Glomerular endothelial cell (primary cell): ENCODE results near the gene PFKP. TPM values are rescaled to one million over a fixed set of nuclear protein-coding genes. Genes with fewer than 3 reads are reported as not detected.

Experiments used
- DNase-seq: peaks from one replicate; pipeline ENCODE4 v3.0.0-alpha.2; 2011; ENCODE audit warnings: low read depth, low spot score; ENCODE audit errors: extremely low read depth
- total RNA-seq: library from RNA; depleted of rRNA; stranded (reverse); fragments of >200 nt; gene quantifications from 2 replicates; pipeline ENCODE4 v1.2.3, GENCODE V29; 2015

The PFKP gene
- total RNA-seq, result 273 and 280 TPM in 2 replicates

DNA sequence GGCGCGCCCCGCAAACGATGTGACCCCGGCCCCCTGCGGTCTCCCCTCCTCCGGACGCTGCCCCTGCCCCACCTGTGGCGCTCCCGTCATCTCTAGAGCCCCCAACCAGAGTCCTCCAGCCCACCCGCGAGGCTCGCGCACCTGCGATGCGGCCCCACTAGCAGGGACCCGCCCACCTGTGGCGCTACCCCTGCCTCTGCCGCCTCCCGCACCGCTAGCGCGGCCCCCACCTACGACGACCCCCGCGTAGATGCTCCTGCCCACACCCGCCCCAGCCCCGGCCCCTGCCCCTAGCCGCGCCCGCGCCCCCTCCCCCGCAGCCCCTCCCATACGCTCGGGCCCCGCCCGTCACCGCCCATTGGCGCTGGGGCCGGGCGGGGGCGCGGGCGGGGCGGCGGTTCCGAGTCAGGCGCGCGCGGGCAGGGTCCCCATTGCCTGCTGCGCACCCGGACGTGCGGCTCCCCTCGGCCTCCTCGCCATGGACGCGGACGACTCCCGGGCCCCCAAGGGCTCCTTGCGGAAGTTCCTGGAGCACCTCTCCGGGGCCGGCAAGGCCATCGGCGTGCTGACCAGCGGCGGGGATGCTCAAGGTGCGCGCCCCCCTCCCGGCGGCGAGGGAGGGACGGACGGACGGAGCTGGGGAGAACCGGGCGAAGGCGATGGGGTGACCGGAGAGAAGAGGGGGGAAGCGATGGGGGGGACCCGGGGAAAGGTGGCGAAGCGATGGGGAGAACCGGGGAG, at the start of gene PFKP:
TSS of gene PFKP (plus strand) at position 431 of the 741 bp plus-strand sequence. CDS start at position 479, 48 bp downstream.
- DNase-seq, result no peak

DNA sequence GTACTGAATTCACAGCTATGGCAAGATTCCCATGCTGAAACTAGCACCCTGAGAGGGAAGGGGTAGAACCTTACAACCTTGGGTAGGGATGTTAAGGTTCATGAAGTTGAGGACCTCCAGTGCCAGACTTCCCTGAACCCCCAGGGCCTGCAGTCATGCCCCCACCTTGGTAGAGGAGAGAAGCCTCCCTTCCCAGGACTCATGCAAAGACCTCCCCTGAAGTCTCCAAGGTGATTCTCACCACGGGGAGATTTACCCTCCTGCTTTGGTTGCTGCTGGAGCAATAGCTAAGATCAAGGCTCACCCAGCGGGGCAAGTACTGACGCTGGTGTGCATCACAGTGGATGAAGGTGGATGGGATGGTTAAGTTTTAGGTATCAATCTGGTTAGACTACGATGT, 49.1 kb upstream of the PFKP start:
- no peak for DNase-seq

DNA sequence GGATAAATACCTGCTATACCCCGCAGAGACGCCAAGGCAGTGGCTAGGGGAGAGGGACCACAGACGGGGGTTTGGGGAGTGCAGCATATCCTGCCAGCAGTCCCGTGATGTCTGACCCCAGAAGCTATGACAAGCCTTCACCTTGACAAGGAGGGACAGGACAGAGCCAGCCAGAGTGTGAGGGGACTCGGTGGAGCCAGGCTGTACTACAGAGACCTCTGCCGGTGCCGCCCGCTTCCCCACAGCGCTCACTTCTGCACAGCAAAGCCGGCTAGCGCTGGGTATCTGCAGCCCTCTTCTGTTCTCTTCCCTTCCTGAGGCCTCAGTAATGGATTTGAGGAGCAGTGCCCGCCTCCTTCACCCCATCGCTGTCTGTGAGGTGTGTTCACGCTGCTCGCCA, 47.0 kb upstream of the PFKP start:
- no peak for DNase-seq

DNA sequence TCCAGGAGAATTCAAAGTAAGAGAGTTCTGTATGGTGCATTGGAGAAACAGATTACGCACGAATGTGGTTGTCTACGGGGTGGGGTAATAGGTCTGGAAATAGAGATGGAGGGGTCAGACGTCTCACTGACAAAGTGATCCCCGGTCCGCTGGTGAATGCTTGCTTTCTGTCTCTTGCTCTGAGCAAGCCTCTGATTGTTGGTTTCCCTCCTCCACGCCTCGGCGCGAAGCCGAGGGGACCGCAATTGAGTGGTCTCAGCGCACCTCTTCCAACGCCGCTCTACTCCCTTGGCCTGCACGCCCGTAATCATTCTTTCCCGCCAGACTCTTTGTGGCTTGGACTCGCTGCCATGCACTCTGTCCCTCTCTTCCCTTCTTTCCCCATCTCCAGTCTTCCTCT, 46.5 kb upstream of the PFKP start:
- no peak for DNase-seq

DNA sequence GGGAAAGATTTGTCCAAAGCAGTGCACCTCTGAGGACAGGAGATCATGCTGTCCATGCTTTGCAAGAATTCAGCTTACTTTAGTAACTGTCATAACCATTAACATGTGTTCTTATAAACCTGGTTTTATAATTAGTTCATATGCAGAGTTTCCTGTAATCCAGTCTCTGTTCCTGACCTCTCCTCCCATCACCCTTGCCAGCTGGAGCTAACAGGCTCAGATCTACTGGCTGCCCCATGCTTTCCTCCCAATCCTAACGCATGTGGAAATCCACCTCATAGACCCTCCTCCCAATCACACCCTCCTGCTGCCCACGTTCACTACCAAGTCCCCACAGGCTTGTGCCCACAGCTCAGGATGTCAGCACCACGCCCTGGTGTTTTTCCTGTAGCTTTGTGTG, 45.3 kb upstream of the PFKP start:
- no peak for DNase-seq

DNA sequence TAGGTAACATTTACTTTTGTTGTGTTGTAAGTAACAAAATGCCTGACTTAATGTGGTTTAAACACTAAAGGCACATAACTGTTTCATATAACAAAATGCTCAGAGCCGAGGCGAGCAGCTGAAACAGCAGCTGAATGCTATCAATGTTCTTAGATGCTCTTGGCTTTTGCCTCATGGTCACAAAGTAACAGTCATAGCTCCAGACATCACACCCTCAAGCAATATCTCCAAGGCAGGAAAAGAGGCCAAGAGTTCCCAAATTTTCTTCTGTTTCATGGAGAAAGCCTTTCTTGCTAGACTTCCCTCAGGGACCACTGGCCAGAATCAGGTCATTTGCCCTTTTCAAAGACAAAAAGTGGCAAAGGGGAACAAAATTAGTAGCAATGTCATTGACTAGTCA, 43.5 kb upstream of the PFKP start:
- no peak for DNase-seq

DNA sequence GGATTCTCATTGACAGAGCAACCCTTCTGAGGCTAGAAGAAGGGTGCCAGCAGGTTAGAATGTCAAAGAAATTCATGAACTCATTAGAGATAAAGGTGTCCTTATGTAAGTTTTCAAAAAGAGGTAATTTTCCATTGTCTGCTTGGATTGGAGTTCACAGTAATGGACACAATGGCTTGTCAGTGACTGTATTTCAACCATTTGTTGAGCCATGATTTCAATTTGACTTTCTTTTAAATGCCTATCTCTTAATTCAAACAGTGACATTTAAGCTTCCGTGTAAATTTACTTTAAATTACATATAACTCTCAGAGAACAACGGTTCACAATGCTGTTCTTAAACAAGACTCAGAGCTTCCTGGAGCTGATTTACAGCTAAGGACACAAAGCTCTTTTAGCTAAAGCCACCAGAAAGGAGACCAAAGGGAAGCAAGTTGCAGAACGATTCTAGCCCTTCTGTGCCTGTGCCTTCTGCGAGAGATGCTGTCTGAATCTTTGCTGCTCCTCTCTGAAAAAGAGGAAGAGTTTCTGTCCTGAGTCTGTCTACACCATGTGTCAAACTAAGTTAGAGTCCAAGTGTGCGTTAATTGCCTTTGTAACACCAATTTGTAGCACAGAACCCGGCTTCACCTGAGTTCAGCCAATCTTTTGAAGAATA, 42.2 kb upstream of the PFKP start:
- no peak for DNase-seq

DNA sequence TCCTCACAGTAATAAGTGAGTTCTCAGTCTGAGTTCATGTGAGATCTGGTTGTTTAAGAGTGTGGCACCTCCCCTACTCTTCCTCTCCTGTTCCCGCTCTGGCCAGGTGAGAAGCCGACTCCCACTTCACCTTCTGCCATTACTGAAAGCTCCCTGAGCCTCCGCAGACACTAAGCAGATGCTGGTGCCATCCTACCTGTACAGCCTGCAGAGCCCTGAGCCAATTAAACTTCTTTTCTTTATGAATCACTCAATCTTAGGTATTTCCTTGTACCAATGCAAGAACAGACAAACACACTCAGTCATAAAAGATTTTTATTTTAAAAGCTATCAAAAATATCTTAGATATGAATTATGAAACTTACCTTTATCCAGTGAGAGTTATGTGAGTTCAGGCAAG, 39.5 kb upstream of the PFKP start:
- no peak for DNase-seq

DNA sequence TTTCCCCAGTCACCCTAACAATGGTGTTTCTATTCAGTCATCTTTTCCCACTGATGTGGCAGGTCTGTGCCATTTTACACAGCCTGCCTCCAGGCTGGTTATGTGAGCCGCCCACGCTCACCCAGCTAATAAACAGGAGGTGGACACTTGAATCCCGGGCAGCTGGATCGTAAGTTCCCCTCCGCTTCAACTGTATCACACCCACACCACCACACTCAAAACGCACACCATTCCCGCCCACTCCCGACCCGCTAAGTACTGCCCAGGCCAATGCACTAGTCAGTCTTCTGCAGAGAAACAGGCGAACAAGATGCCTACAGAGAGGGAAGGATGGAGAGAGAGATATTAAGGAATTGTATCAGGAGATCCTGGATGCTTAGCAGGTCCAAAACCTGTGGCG, 38.9 kb upstream of the PFKP start:
- no peak for DNase-seq

DNA sequence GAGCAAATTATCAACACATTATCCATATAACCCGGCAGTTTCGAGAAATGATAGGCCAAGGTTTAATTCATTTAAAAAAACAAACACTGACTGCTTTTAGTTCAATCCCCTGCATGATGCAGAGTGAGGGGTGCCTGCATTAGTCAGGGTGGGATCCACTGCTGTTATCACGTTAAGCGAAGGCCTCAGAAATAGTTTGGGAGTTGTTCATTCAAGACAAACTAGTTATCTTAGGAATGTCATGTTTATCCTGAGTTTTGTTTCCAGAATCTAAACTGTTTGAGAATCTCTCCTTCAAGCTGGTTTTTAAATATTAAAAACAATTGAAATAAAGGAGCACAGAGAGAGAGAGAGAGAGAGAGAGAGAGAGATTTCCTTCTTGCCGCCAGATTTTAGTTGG, 36.6 kb upstream of the PFKP start:
- DNase-seq, result no peak

DNA sequence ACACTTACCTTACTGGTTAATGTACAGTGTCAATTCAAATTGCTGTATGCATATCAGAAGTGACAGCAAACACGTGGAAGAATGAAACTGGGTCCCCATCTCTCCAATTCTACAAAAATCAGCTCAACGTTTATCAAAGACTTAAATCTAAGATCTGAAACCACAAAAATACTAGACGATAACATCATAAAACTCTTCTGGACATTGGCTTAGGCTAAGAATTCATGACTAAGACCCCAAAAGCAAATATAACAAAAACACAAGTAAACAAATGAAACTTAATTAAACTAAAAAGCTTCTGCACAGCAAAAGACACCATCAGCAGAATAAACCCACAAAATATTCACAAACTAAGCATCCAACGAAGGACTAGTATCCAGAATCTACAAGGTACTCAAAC, 35.9 kb upstream of the PFKP start:
- no peak for DNase-seq

DNA sequence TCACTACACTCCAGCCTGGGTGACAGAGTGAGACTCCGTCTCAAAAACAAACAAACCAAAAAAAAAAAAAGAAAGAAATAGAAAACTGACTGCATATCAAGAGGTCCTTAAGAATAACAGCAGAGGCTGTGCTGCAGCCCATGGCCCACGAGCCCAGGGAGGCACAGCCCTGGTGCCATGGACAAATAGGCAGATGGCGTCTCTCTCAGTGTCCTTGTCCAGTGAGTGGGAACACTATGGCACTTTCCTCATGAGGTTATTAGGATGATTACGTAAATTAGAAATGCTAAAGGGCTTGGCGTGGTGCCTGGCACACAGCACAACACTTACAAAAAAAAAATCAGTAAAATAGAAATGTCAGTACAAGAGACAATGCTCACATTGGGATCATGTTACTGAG, 33.4 kb upstream of the PFKP start:
- DNase-seq, result no peak

DNA sequence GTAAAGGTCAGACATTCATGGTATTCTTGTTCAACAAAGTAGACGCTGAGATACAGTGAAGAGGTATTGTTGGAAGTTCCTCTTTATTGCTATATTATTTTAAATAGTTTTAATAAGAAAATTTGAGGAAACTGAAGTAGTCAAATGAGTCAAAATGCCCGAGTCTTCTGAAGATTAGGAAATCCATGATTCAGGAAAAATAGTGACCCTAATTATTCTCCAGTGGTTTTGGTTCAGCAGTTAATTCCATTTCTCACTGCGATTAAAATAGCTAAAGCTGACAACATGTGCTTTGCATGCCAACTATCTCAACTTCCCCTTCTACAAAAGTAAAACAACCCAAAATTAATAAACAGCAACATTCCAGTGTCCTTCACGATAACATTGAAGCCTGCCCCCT, 32.7 kb upstream of the PFKP start:
- DNase-seq, result no peak

DNA sequence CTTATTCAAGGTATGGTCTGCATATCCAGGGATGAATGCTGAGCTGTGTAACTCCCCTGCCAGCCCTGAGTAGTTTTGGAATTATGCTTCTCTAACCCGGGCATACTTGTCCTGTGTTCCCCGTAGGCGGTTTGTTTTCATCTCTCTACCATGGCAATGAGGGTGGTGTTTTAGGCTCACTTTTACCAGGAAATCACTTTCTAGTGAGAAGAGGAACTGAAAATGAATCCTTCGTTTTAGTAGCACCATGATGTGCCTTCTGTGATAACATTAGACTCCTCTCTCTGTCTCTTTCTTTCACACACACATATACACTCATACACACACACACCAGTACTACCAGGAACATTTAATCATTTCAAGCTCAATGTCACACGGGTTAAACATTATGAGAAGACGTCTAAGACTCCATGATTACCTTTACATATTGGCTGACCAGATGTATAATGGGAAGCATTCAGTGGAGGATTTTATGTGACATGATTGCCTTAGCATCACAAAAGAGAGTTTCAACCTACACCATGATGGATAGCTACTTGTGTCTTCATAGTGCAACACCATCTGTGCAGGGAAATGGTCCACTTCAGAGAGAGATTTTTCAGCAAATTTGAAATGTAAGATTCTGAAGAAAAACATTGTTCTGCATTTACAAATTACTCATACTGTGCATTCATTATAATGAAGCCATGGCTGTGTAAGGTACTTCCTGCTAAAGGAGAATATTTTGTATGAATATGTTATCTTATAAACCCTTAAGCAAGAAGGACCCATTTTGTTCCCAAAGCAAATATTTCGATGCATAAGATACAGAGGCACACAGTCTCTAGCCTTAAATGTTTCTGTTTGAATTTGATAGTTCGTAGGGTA, 31.0 kb upstream of the PFKP start:
- DNase-seq, result no peak

DNA sequence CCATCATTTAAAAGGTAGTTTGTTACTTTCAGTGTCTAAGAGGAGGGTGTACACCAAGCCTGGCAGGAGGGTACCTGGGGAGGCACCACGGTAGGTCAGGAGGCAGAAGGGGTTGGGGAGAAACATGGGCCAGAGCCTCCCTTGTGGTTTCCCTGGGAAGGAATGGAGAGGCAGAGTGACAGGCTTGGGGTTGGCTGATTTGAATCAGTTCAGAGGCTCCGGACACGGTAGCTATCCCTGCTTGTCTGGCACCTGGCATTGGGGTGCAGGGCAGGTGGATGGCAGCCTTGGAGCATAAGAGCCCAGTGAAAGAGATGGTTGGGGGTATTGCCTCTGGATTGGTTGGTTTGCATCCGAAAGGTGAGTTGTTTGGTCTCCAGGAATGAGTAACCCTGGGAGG, 30.2 kb upstream of the PFKP start:
- no peak for DNase-seq

DNA sequence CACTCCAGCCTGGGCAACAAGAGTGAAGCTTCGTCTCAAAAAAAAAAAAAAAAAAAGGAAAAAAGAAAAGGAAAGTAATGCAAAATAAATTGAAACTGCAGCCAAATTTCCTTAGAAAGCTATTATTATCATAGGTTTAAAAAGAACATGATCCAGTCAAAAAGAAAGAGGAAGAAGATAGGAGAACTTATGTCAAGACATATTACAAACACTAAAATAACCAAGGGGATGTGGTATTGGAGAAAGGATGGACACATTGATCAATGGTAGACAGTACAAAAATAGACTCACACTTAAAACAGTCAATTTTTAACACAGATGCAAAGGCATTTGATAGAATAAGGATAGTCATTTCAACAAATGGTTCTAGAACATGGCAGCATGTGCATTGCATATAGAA, 27.3 kb upstream of the PFKP start:
- DNase-seq, result no peak

DNA sequence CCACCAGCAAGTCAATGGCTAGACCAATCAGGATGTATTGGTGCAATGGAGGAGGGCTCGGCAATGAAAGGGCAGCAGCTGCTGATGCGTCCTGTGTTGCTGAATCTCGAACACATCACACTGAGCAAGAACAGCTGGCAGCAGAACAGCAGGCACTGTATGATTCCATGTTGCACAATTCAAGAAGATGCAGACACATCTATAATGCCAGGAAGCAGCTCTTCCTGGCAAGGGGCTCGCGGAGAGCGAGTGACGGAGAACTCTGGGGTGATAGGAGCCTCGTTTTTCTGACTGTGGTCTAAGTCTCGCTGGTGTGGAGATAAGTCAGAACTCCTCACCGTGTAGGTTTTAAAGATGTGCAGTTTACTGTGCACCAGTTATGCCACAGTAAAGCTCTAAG, 24.8 kb upstream of the PFKP start:
- no peak for DNase-seq

DNA sequence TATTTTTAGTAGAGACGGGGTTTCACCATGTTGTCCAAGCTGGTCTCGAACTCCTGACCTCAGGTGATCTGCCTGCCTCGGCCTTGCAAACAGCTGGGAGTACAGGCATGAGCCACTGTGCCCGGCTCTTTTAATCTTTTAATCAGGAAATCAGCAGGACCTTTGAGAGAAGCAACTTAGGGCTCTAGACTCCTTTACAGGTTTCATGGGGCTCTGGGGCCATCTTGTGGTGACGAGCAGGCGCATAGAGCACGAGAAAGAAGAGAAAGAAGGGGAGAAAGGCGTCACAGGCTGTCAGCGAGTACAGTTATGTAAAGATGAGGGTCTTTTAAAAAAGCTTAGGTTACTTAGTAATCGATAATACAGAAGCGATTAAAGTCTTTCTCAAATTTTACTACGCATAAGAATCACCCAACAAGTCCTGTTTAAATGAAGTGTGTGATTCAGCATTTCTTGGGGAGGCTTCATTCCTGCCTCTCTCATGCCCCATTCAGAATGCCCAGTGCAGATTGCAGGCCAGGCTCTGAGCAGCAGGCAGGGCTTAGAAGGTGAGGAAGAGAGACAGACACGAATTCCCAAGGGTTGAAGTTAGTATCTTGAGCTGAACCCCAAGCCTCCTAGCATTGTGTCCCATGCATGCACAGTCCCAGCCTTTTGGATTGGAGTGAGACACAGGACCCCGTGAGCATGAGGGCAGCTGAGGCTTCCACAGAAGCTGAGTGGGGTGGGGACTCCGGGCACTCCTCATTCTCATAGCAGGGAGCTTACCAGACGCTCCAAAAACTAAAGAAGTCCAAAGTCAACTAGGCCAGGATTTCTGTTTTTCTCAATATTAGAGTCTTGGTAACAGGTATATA, 23.6 kb upstream of the PFKP start:
- DNase-seq, result peak; percentile 31

DNA sequence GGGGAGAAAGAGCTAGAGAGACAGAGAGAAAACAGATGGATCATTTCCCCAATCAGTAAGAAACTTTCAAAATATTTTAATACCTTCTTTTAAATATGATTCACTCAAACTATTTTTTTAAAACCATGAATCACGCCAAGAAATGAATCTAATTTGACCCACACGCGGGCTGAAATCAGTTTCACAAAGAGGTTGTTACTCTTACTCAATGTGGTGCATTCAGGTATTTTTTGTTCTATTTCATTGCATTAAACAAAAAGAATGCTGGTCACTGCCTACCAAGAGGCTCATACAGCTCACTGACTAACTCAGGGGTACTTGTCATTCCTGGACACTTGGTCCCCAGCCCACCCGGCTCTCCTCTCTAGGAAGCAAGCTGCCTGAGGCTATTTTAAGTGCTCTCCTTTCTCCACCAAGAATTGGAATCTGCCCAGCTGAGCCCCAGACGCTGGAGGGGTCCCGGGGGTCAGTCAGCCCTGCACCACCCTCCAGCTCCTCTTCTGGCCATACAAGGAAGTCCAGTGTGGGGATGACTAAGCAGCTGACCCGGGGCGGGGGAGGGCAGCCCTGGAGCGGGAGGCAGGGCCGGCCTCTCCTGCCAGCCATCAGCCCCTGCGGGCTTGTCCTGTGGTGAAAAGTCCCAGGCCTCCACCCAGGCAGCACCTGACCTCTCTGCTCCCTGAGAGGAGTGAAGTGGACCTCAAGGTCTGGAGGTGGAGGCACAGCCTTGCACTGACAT, 21.7 kb upstream of the PFKP start:
- peak; percentile 18 for DNase-seq

DNA sequence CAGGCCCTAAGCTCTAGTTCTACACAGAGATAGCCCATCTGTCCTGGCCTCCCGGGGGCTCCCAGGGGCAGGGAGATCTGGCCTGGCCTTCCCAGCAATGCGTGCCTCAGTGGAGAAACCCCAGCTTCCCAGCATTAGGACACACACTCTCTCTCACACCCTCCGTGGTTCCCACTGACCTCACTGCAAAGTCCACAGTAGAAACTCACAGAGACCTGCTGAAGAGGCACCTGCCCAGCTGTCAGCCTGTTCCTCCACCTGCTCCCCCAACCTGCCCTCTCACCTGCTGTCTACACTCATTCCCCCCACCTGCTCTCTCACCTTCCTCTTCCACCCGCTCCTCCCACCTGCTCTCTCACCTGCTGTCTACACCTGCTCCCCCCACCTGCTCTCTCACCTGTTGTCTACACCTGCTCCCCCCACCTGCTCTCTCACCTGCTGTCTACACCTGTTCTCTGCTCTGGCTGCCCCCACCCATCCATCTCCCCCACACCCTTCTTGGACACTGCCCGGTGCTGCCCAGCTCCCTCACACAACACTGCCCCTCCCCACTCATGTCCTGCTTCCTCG, 21.1 kb upstream of the PFKP start:
- DNase-seq, result no peak
